ENCODE results near the gene PLP2.

PLP2 gene

GRCh38 chrX:49205443-49205842 is 33.7 kb downstream of the PLP2 start:
- no peaks in the 10 kb centered on the region for H3K9me3 ChIP-seq (ENCODE audit: severe bottlenecking)
- peaks cover 8% of the 10 kb centered on the region for H3K36me3 ChIP-seq
- peaks cover 7% of the 10 kb centered on the region for H3K27me3 ChIP-seq (ENCODE audit: insufficient read depth, low read depth, severe bottlenecking)
- TF ChIP-seq CTCF (IDR thresholded peaks at IDR 0.05; ENCODE audit: low read depth, low read length): no peak
- no peak overlapping the region for H3K4me3 ChIP-seq (ENCODE audit: low read depth, low read length)
- no peak for DNase-seq
- no peak overlapping the region for H3K27ac ChIP-seq

- DNase-seq: no peak
- no peaks in the 10 kb centered on the region for H3K9me3 ChIP-seq (ENCODE audit: severe bottlenecking)
- H3K27me3 ChIP-seq (ENCODE audit: insufficient read depth, low read depth, severe bottlenecking): peaks cover 7% of the 10 kb centered on the region
- H3K27ac ChIP-seq: no peak overlapping the region
- no peak for TF ChIP-seq CTCF (IDR thresholded peaks at IDR 0.05; ENCODE audit: low read depth, low read length)
- peaks cover 15% of the 10 kb centered on the region for H3K36me3 ChIP-seq
- H3K4me3 ChIP-seq (ENCODE audit: low read depth, low read length): no peak overlapping the region
Measured at GRCh38 chrX:49206543-49206942, 34.8 kb downstream of the PLP2 start.

GRCh38 chrX:49208399-49208798 is 36.7 kb downstream of the PLP2 start:
- H3K4me3 ChIP-seq (ENCODE audit: low read depth, low read length): no peak overlapping the region
- TF ChIP-seq CTCF (IDR thresholded peaks at IDR 0.05; ENCODE audit: low read depth, low read length): no peak
- H3K9me3 ChIP-seq (ENCODE audit: severe bottlenecking): no peaks in the 10 kb centered on the region
- peaks cover 31% of the 10 kb centered on the region for H3K36me3 ChIP-seq
- DNase-seq: no peak
- no peak overlapping the region for H3K27ac ChIP-seq
- peaks cover 7% of the 10 kb centered on the region for H3K27me3 ChIP-seq (ENCODE audit: insufficient read depth, low read depth, severe bottlenecking)

- Histone ChIP-seq H3K4me3 (ENCODE audit: low read depth, low read length) (no peak overlapping the region), H3K27me3 (ENCODE audit: insufficient read depth, low read depth, severe bottlenecking) (peaks cover 7% of the 10 kb centered on the region), H3K27ac (no peak overlapping the region), H3K9me3 (ENCODE audit: severe bottlenecking) (no peaks in the 10 kb centered on the region), H3K36me3 (peaks cover 39% of the 10 kb centered on the region)
- peak; percentile 41 for DNase-seq
- no peak for TF ChIP-seq CTCF (IDR thresholded peaks at IDR 0.05; ENCODE audit: low read depth, low read length)
Measured at GRCh38 chrX:49209434-49210251, 37.9 kb downstream of the PLP2 start.

- Histone ChIP-seq H3K4me3 (ENCODE audit: low read depth, low read length) (no peak overlapping the region), H3K27ac (no peak overlapping the region), H3K36me3 (peaks cover 46% of the 10 kb centered on the region), H3K9me3 (ENCODE audit: severe bottlenecking) (no peaks in the 10 kb centered on the region), H3K27me3 (ENCODE audit: insufficient read depth, low read depth, severe bottlenecking) (peaks cover 7% of the 10 kb centered on the region)
- TF ChIP-seq CTCF (IDR thresholded peaks at IDR 0.05; ENCODE audit: low read depth, low read length): no peak
- DNase-seq: no peak
Measured at GRCh38 chrX:49210406-49210805, 38.7 kb downstream of the PLP2 start.

- Histone ChIP-seq H3K4me3 (ENCODE audit: low read depth, low read length) (no peak overlapping the region), H3K27me3 (ENCODE audit: insufficient read depth, low read depth, severe bottlenecking) (peaks cover 7% of the 10 kb centered on the region), H3K36me3 (peaks cover 46% of the 10 kb centered on the region), H3K9me3 (ENCODE audit: severe bottlenecking) (no peaks in the 10 kb centered on the region), H3K27ac (no peak overlapping the region)
- DNase-seq: no peak
- TF ChIP-seq CTCF (IDR thresholded peaks at IDR 0.05; ENCODE audit: low read depth, low read length): no peak
Measured at GRCh38 chrX:49211074-49211473, 39.4 kb downstream of the PLP2 start.
